GM23338 (cell line): ENCODE results near the gene ACOX2. TPM values are rescaled to one million over a fixed set of nuclear protein-coding genes. Genes with fewer than 3 reads are reported as not detected.

ENCODE experiments used
- ATAC-seq: fragments of 200-7000 bp; cut with Tn5 transposase; 3 replicates; pipeline ENCODE4 v1.9.1; 2020
- DNase-seq: peaks from one replicate; pipeline ENCODE4 v3.0.0-alpha.2; 2015; ENCODE audit warnings: low spot score
- H2AFZ ChIP-seq: fragments of 200-600 bp; sonication (generic); 2 replicates; pipeline ENCODE4 v1.8.0; 2016; ENCODE audit warnings: antibody characterized with exemption, mild to moderate bottlenecking, moderate library complexity
- H3F3A ChIP-seq: fragments of 200-600 bp; sonication (generic); replicated peaks from 2 replicates; pipeline ENCODE4 v1.8.0; 2017; ENCODE audit warnings: antibody characterized with exemption, mixed run types, low read depth
- H3K27ac ChIP-seq: fragments of 200-600 bp; sonication (generic); 2 replicates; pipeline ENCODE4 v1.6.1; 2016; ENCODE audit warnings: low read depth
- H3K27me3 ChIP-seq: fragments of 200-600 bp; sonication (generic); 2 replicates; pipeline ENCODE4 v1.8.0; 2016; ENCODE audit warnings: mild to moderate bottlenecking, mixed run types, moderate library complexity; ENCODE audit not compliant: insufficient read depth
- H3K36me3 ChIP-seq: fragments of 200-600 bp; sonication (generic); 2 replicates; pipeline ENCODE4 v1.8.0; 2016; ENCODE audit warnings: mild to moderate bottlenecking; ENCODE audit not compliant: insufficient read depth
- H3K4me1 ChIP-seq: fragments of 200-600 bp; sonication (generic); 2 replicates; pipeline ENCODE4 v1.8.0; 2016; ENCODE audit warnings: mild to moderate bottlenecking, moderate library complexity; ENCODE audit not compliant: insufficient read depth
- H3K4me2 ChIP-seq: fragments of 200-600 bp; sonication (generic); 2 replicates; pipeline ENCODE4 v1.7.1; 2017; ENCODE audit warnings: mixed run types
- H3K4me3 ChIP-seq: fragments of 200-600 bp; sonication (generic); 2 replicates; pipeline ENCODE4 v1.6.1; 2016; ENCODE audit warnings: mixed run types
- H3K79me2 ChIP-seq: fragments of 200-600 bp; sonication (generic); replicated peaks from 2 replicates; pipeline ENCODE4 v1.8.0; 2017; ENCODE audit warnings: mild to moderate bottlenecking; ENCODE audit not compliant: insufficient read depth
- H3K9me2 ChIP-seq: fragments of 200-600 bp; sonication (generic); 2 replicates; pipeline ENCODE4 v1.8.0; 2017; ENCODE audit not compliant: insufficient read depth
- H4K20me1 ChIP-seq: fragments of 200-600 bp; sonication (generic); replicated peaks from 2 replicates; pipeline ENCODE4 v1.8.0; 2017; ENCODE audit warnings: mild to moderate bottlenecking; ENCODE audit not compliant: insufficient read depth
- H3K27ac Mint-ChIP-seq: 2 replicates; pipeline ENCODE4 v1.8.0; 2020; ENCODE audit warnings: inconsistent platforms, mild to moderate bottlenecking, moderate library complexity, mixed read lengths
- H3K27me3 Mint-ChIP-seq: 3 replicates; pipeline ENCODE4 v1.8.0; 2022; ENCODE audit warnings: low read depth, mild to moderate bottlenecking, moderate library complexity, mixed read lengths, inconsistent platforms; ENCODE audit not compliant: insufficient read depth, poor library complexity
- H3K36me3 Mint-ChIP-seq: 3 replicates; pipeline ENCODE4 v1.8.0; 2021; ENCODE audit warnings: low read depth, mild to moderate bottlenecking, inconsistent platforms, moderate library complexity, mixed read lengths
- H3K4me1 Mint-ChIP-seq: 3 replicates; pipeline ENCODE4 v1.8.0; 2020; ENCODE audit warnings: mild to moderate bottlenecking, inconsistent platforms, mixed read lengths
- H3K4me3 Mint-ChIP-seq: 3 replicates; pipeline ENCODE4 v1.8.0; 2021; ENCODE audit warnings: moderate library complexity, mild to moderate bottlenecking, inconsistent platforms, mixed read lengths
- H3K9me3 Mint-ChIP-seq: 3 replicates; pipeline ENCODE4 v1.8.0; 2020; ENCODE audit warnings: moderate library complexity, mild to moderate bottlenecking, inconsistent platforms, mixed read lengths
- EZH2 ChIP-seq: fragments of 200-600 bp; sonication (generic); IDR thresholded peaks from one replicate; pipeline ENCODE4 v1.8.0; 2017; ENCODE audit warnings: antibody characterized with exemption, mild to moderate bottlenecking, low read depth; ENCODE audit not compliant: unreplicated experiment
- EZH2phosphoT487 ChIP-seq: fragments of 200-600 bp; sonication (generic); IDR thresholded peaks from one replicate; pipeline ENCODE4 v1.8.1; 2018; ENCODE audit warnings: antibody characterized with exemption; ENCODE audit not compliant: unreplicated experiment
- JUNB ChIP-seq: IDR thresholded peaks from one replicate; pipeline ENCODE4 v1.6.1; 2016; ENCODE audit warnings: antibody characterized with exemption; ENCODE audit not compliant: unreplicated experiment
- POLR2AphosphoS5 ChIP-seq: IDR thresholded peaks from 2 replicates; pipeline ENCODE4 v1.6.1; 2016; ENCODE audit warnings: antibody characterized with exemption, low read depth
- ZNF114 ChIP-seq: fragments of 250-450 bp; sonication (Bioruptor Pico); IDR thresholded peaks from 2 replicates; pipeline ENCODE4 v1.5.0; 2020; ENCODE audit warnings: mild to moderate bottlenecking, moderate library complexity
- ZNF331 ChIP-seq: fragments of 250-450 bp; sonication (Bioruptor Pico); IDR thresholded peaks from 2 replicates; pipeline ENCODE4 v1.5.0; 2020; ENCODE audit warnings: low read depth, mild to moderate bottlenecking, moderate library complexity
- ZNF462 ChIP-seq: fragments of 250-450 bp; sonication (Bioruptor Pico); IDR thresholded peaks from 2 replicates; pipeline ENCODE4 v1.5.0; 2020; ENCODE audit warnings: mild to moderate bottlenecking, moderate library complexity
- polyA plus RNA-seq: library from polyadenylated mRNA; unstranded; fragments of >200 nt; fragmentation: Nextera tagmentation; extraction: Ambion mirVana; gene quantifications from 2 replicates; pipeline ENCODE4 v1.2.1, GENCODE V29; 2016
- total RNA-seq: library from RNA; depleted of rRNA; stranded (reverse); fragments of >200 nt; shearing (Covaris generic); gene quantifications from 2 replicates; pipeline ENCODE4 v1.2.3, GENCODE V29; 2014
- TF ChIP-seq, protein P1 (sequence below), 2 experiments: fragments of 200-600 bp in 1 of 2; sonication (generic) in 1 of 2; conservative IDR thresholded peaks; 2 replicates each; pipeline versions ENCODE4 v1.5.1 to v1.6.1; 2016 to 2017; ENCODE audit warnings: antibody characterized with exemption in 2 of 2, low read depth in 2 of 2, mild to moderate bottlenecking in 2 of 2, moderate library complexity in 1 of 2

Gene ACOX2
- total and polyA plus RNA-seq, 2 experiments from 2014 or later: 1.1 to 1.9 TPM

- Histone ChIP-seq H3K4me3 (peak within 1 kb of the TSS; percentile 92), H3K27me3 (no peaks in the 10 kb centered on the region), H3K4me2 (peak within 1 kb of the TSS; percentile 95), H3K79me2 (peaks cover 44% of the 10 kb centered on the region), H3K36me3 (no peaks in the 10 kb centered on the region), H3F3A (no peaks in the 10 kb centered on the region), H3K4me1 (peaks cover 45% of the 10 kb centered on the region), H4K20me1 (peaks cover 12% of the 10 kb centered on the region; the same call in 1 of the 2 replicates), H3K9me2 (no peaks in the 10 kb centered on the region), H3K27ac (no peak within 1 kb of the TSS), H2AFZ (peak within 1 kb of the TSS; percentile 100)
- Mint-ChIP-seq H3K36me3 (no peaks in the 10 kb centered on the region), H3K27ac (peak within 1 kb of the TSS; percentile 28; the same call in 1 of the 2 replicates), H3K27me3 (peaks cover 9% of the 10 kb centered on the region), H3K4me3 (peak within 1 kb of the TSS; percentile 89), H3K4me1 (peaks cover 50% of the 10 kb centered on the region), H3K9me3 (no peaks in the 10 kb centered on the region; the same call in 2 of the 3 replicates)
- DNase-seq (peak; percentile 96), ATAC-seq (peak; percentile 93)
- TF ChIP-seq ZNF462: no peak
- TF ChIP-seq POLR2AphosphoS5: peak; percentile 43; the same call in 1 of the 2 replicates
- TF ChIP-seq ZNF114 (CRISPR knock-in tag): no peak
- no peak for TF ChIP-seq EZH2phosphoT487
- TF ChIP-seq ZNF331 (CRISPR knock-in tag): no peak
- TF ChIP-seq, protein P1, sequence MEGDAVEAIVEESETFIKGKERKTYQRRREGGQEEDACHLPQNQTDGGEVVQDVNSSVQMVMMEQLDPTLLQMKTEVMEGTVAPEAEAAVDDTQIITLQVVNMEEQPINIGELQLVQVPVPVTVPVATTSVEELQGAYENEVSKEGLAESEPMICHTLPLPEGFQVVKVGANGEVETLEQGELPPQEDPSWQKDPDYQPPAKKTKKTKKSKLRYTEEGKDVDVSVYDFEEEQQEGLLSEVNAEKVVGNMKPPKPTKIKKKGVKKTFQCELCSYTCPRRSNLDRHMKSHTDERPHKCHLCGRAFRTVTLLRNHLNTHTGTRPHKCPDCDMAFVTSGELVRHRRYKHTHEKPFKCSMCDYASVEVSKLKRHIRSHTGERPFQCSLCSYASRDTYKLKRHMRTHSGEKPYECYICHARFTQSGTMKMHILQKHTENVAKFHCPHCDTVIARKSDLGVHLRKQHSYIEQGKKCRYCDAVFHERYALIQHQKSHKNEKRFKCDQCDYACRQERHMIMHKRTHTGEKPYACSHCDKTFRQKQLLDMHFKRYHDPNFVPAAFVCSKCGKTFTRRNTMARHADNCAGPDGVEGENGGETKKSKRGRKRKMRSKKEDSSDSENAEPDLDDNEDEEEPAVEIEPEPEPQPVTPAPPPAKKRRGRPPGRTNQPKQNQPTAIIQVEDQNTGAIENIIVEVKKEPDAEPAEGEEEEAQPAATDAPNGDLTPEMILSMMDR (conservative IDR thresholded peaks at IDR 0.05; ENCODE audit: low read depth in 2 of 2): peak; percentile 34 to 85
- TF ChIP-seq EZH2: no peak
- no peak for TF ChIP-seq JUNB
Observed at GRCh38 chr3:58491506-58492402, 45.2 kb downstream of the ACOX2 start, which contains the start of gene KCTD6. Gene KCTD6 (plus strand): TSS chr3:58492096. CDS start chr3:58498756, 6,660 bp downstream.
